ENCODE results near the gene CEP43.

- no peak for TF ChIP-seq CTCF (conservative IDR thresholded peaks at IDR 0.05; ENCODE audit: low read depth, low read length)
- TF ChIP-seq EZH2 (IDR thresholded peaks at IDR 0.05; ENCODE audit: low read length, unreplicated experiment), result no peak
- no peak for TF ChIP-seq EZH2phosphoT487 (IDR thresholded peaks at IDR 0.05; ENCODE audit: borderline replicate concordance, low read length)
Measured at GRCh38 chr6:166988674-166989201, 10.5 kb upstream of the CEP43 start.

Data from PC-3 (cell line).